ENCODE results near the gene NKAIN4. TPM values are rescaled to one million over a fixed set of nuclear protein-coding genes. Genes with fewer than 3 reads are reported as not detected.

NKAIN4 gene
- total and polyA plus RNA-seq, 2 experiments from 2014 or later = 13.5 to 21.0 TPM

DNA sequence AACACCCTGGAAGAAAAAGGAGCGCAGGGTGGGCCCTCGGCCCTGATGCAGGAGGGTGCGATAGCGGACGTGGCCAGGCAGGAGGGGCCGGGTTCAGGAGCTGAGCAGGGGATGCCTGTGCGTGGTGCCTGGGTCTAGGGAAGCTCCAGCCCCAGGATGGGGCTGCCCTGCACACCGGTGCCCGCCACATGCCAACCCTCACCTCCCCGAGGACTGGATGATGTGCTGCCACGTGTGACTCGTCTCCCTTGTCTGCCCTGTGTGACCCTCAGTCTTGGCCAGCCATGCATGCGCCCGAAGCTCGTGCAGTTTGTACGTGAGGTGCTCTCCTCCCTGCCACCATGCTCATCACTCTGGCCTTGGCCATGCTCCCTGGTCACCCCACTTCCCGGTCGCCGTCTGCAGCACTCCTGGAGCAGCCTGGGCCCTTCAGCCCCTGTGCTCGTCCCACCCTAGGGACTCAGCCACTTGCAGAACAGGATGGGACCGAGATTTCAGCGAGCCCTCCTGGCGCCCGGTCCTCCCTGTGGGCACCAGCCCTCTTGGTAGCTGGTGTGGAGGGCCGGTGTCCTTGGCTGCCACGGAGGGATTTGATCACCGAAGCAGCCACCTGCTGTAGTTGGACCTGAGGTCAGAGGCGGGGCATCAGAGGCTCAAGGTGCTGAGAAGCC lies 34.5 kb upstream of the NKAIN4 start:
- H3K27me3 ChIP-seq = no peaks in the 10 kb centered on the region
- no peak overlapping the region for H3K4me2 ChIP-seq
- H3K9me2 ChIP-seq (replicated peaks; ENCODE audit: insufficient read depth) = no peaks in the 10 kb centered on the region
- H3K27ac ChIP-seq = no peak overlapping the region
- no peaks in the 10 kb centered on the region for H3K79me2 ChIP-seq
- H3K4me3 ChIP-seq = no peak overlapping the region
- H3K4me1 ChIP-seq (ENCODE audit: insufficient read depth) = peaks cover 3% of the 10 kb centered on the region
- no peaks in the 10 kb centered on the region for H3K36me3 ChIP-seq (replicated peaks; ENCODE audit: insufficient read depth, low read depth)
- H4K20me1 ChIP-seq (ENCODE audit: insufficient read depth, poor library complexity, severe bottlenecking) = no peaks in the 10 kb centered on the region
- DNase-seq (ENCODE audit: low spot score) = no peak
- no peaks in the 10 kb centered on the region for H3K9me3 ChIP-seq (ENCODE audit: low read depth)
- WGBS (ENCODE audit: low lambda C conversion rate, missing lambda C conversion rate) = 95% methylated on average over 28 of the region's 28 CpGs
- TF ChIP-seq EZH2phosphoT487 (IDR thresholded peaks at IDR 0.05; ENCODE audit: low read depth, severe bottlenecking, unreplicated experiment) (no peak), EZH2 (IDR thresholded peaks at IDR 0.05; ENCODE audit: borderline replicate concordance) (no peak)
- TF ChIP-seq, protein P1, sequence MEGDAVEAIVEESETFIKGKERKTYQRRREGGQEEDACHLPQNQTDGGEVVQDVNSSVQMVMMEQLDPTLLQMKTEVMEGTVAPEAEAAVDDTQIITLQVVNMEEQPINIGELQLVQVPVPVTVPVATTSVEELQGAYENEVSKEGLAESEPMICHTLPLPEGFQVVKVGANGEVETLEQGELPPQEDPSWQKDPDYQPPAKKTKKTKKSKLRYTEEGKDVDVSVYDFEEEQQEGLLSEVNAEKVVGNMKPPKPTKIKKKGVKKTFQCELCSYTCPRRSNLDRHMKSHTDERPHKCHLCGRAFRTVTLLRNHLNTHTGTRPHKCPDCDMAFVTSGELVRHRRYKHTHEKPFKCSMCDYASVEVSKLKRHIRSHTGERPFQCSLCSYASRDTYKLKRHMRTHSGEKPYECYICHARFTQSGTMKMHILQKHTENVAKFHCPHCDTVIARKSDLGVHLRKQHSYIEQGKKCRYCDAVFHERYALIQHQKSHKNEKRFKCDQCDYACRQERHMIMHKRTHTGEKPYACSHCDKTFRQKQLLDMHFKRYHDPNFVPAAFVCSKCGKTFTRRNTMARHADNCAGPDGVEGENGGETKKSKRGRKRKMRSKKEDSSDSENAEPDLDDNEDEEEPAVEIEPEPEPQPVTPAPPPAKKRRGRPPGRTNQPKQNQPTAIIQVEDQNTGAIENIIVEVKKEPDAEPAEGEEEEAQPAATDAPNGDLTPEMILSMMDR (IDR thresholded peaks at IDR 0.05; ENCODE audit: poor library complexity) = no peak
- no peak overlapping the region for H2AFZ ChIP-seq

DNA sequence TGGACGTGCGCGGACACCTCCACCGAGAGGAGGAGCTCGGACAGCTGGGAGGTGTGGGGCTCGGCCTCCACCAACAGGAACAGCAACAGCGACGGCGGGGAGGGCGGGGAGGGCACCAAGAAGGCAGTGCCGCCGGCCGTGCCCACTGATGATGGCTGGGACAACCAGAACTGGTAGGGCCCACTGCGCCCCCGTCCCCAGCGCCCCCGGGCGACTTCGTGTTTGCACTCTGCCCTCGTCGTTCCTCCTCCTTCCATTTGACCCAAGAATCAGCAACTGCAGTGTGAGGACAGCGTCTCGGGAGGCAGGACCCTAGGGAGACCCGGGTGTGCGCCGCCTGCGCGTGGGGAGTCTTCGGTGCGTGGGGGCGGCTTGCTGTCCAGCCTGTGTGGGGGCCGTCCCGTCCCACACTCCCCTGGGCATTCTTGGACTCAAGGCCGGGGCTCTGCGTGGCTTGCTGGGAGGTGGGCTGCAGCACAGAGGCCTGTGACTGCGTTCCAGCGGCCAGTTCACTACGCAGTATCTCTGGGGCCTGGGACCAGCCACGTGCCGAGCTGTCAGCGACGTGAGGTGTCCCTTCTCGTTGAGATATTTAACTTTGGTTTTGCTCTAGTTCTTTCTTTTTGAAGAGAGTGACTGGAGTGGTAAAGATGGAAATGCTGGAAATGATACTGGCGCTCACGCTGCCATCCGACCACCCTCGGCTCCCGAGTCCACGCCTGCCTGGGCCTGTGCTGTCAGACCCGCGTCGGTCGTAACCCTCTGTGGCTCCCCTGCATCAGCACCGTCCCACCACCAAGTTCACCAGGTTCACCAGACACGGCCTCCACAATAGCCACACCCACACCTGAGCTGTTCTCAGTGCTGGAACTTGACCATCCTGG lies 33.7 kb upstream of the NKAIN4 start:
- 96% methylated on average over 43 of the region's 55 CpGs for WGBS (ENCODE audit: low lambda C conversion rate, missing lambda C conversion rate)
- Histone ChIP-seq H3K36me3 (replicated peaks; ENCODE audit: insufficient read depth, low read depth) (no peaks in the 10 kb centered on the region), H2AFZ (no peak overlapping the region), H3K4me3 (no peak overlapping the region), H3K27ac (no peak overlapping the region), H4K20me1 (ENCODE audit: insufficient read depth, poor library complexity, severe bottlenecking) (no peaks in the 10 kb centered on the region), H3K4me1 (ENCODE audit: insufficient read depth) (peaks cover 3% of the 10 kb centered on the region), H3K27me3 (no peaks in the 10 kb centered on the region), H3K9me2 (replicated peaks; ENCODE audit: insufficient read depth) (no peaks in the 10 kb centered on the region), H3K9me3 (ENCODE audit: low read depth) (no peaks in the 10 kb centered on the region), H3K79me2 (no peaks in the 10 kb centered on the region), H3K4me2 (no peak overlapping the region)
- TF ChIP-seq, protein P1 (IDR thresholded peaks at IDR 0.05; ENCODE audit: poor library complexity) = no peak
- no peak for TF ChIP-seq EZH2phosphoT487 (IDR thresholded peaks at IDR 0.05; ENCODE audit: low read depth, severe bottlenecking, unreplicated experiment)
- no peak for TF ChIP-seq EZH2 (IDR thresholded peaks at IDR 0.05; ENCODE audit: borderline replicate concordance)
- no peak for DNase-seq (ENCODE audit: low spot score)

DNA sequence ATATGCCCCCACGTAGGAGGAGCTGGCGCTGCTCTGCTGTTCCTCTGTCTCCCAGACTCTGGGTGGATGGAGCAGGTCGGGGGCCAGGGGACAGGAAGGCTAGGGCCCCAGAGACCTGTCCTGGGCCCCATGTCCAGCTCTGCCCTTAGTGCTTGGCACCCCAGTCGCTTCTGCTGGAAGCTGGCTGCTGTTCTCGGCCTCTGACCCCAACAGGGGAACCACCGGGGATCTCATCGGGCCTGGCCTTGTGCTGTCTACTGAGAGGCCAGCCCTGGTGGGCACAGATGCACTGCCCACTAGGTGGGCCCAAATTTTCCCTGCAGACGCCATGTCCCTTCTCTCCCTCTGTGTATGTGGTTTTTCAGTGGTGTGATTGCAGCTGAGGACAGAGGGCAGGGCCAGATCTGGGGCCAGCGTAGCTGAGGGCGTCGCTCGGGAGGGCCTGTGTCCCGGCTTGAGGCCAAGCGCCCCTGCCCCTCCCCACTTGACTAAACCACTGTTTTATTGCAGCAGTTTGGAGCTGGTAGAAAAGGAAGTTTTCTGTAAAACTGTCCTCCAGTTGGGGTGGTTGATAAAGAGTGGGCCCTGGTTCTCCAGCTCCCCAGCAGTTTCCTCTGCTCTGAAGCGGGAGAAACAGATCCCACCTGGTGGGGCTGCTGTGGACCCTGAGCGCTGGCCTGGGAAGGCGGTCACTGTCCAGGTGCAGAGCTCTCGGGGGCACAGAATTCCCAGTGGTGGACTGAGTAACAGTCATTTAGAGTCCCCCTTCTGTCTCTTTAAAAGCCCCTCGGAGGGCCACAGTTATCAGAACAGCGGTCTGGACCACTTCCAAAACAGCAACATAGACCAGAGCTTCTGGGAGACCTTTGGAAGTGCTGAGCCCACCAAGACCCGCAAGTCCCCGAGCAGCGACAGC lies 32.8 kb upstream of the NKAIN4 start:
- 91% methylated on average over 21 of the region's 23 CpGs for WGBS (ENCODE audit: low lambda C conversion rate, missing lambda C conversion rate)
- Histone ChIP-seq H2AFZ (no peak overlapping the region), H3K4me1 (ENCODE audit: insufficient read depth) (peaks cover 3% of the 10 kb centered on the region), H4K20me1 (ENCODE audit: insufficient read depth, poor library complexity, severe bottlenecking) (no peaks in the 10 kb centered on the region), H3K4me3 (no peak overlapping the region), H3K27me3 (no peaks in the 10 kb centered on the region), H3K79me2 (no peaks in the 10 kb centered on the region), H3K27ac (no peak overlapping the region), H3K4me2 (no peak overlapping the region), H3K9me3 (ENCODE audit: low read depth) (no peaks in the 10 kb centered on the region), H3K36me3 (replicated peaks; ENCODE audit: insufficient read depth, low read depth) (no peaks in the 10 kb centered on the region), H3K9me2 (replicated peaks; ENCODE audit: insufficient read depth) (no peaks in the 10 kb centered on the region)
- no peak for TF ChIP-seq EZH2 (IDR thresholded peaks at IDR 0.05; ENCODE audit: borderline replicate concordance)
- TF ChIP-seq, protein P1 (IDR thresholded peaks at IDR 0.05; ENCODE audit: poor library complexity) = no peak
- no peak for TF ChIP-seq EZH2phosphoT487 (IDR thresholded peaks at IDR 0.05; ENCODE audit: low read depth, severe bottlenecking, unreplicated experiment)
- no peak for DNase-seq (ENCODE audit: low spot score)
